ENCODE measurements around the gene P3H2.

DNA sequence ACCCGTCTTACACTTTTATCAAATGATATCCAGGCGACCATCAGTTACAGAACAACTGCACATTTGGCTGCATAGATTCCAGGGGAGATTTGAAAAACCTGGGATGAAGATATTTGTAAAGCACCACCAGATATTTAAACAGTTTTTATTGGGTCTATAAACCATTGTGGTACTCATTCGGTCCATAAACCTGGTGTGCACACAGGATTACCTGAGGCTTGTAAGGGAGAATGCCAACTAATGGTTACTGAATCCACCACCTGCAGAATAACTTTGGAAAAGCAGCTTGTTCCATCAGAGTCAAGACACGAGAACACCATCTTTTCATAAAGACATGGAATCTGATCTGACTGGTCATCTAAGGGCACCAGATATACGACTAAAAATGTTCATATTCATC, 80.6 kb downstream of the P3H2 start:
- no peak for TF ChIP-seq RAD21 (IDR thresholded peaks at IDR 0.05; ENCODE audit: low read depth)
- TF ChIP-seq, protein P1, sequence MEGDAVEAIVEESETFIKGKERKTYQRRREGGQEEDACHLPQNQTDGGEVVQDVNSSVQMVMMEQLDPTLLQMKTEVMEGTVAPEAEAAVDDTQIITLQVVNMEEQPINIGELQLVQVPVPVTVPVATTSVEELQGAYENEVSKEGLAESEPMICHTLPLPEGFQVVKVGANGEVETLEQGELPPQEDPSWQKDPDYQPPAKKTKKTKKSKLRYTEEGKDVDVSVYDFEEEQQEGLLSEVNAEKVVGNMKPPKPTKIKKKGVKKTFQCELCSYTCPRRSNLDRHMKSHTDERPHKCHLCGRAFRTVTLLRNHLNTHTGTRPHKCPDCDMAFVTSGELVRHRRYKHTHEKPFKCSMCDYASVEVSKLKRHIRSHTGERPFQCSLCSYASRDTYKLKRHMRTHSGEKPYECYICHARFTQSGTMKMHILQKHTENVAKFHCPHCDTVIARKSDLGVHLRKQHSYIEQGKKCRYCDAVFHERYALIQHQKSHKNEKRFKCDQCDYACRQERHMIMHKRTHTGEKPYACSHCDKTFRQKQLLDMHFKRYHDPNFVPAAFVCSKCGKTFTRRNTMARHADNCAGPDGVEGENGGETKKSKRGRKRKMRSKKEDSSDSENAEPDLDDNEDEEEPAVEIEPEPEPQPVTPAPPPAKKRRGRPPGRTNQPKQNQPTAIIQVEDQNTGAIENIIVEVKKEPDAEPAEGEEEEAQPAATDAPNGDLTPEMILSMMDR (IDR thresholded peaks at IDR 0.05 in 2 of 3, conservative IDR thresholded peaks at IDR 0.05 in 1 of 3; ENCODE audit: borderline replicate concordance in 1 of 3, insufficient read depth in 1 of 3, low read depth in 2 of 3, low read length in 2 of 3) = no peak
- no peak for TF ChIP-seq JUND (IDR thresholded peaks at IDR 0.05)
- TF ChIP-seq SIN3A (IDR thresholded peaks at IDR 0.05; ENCODE audit: low read depth) = no peak
- TF ChIP-seq POLR2AphosphoS5 (IDR thresholded peaks at IDR 0.05; ENCODE audit: low read depth, low read length) = no peak
- TF ChIP-seq SP1 (IDR thresholded peaks at IDR 0.05; ENCODE audit: low read depth) = no peak
- TF ChIP-seq POLR2A (IDR thresholded peaks at IDR 0.05; ENCODE audit: borderline replicate concordance, extremely low read depth, insufficient read depth, insufficient read length) = no peak
- TF ChIP-seq TCF7L2 (IDR thresholded peaks at IDR 0.05; ENCODE audit: borderline replicate concordance, extremely low read depth, insufficient read depth, insufficient read length) = no peak
- no peak for TF ChIP-seq EZH2 (IDR thresholded peaks at IDR 0.05)
- no peak for TF ChIP-seq CEBPB (IDR thresholded peaks at IDR 0.05; ENCODE audit: low read depth)
- TF ChIP-seq, protein P2, sequence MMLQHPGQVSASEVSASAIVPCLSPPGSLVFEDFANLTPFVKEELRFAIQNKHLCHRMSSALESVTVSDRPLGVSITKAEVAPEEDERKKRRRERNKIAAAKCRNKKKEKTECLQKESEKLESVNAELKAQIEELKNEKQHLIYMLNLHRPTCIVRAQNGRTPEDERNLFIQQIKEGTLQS (IDR thresholded peaks at IDR 0.05) = no peak
- TF ChIP-seq, protein P3, sequence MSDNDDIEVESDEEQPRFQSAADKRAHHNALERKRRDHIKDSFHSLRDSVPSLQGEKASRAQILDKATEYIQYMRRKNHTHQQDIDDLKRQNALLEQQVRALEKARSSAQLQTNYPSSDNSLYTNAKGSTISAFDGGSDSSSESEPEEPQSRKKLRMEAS (IDR thresholded peaks at IDR 0.05) = no peak
- no peak for TF ChIP-seq EGR1 (IDR thresholded peaks at IDR 0.05; ENCODE audit: low read depth)
- no peak for TF ChIP-seq ELF1 (IDR thresholded peaks at IDR 0.05; ENCODE audit: borderline replicate concordance, low read depth)

Measured in HCT116 (cell line).